Fibroblast of upper back skin (primary cell): Measurements from ENCODE around the gene SLC22A13.
A peak's percentile ranks its signal among the peaks of the same experiment; 100 is the strongest.
"Not testable (repeated sequence)": the region's sequence is repeated elsewhere in the genome, so short reads cannot be mapped to it uniquely, and the experiment has no call there.

Experiments
- DNase-seq: peaks from one replicate; pipeline ENCODE4 v3.0.0-alpha.2; 2013

Gene SLC22A13

DNA sequence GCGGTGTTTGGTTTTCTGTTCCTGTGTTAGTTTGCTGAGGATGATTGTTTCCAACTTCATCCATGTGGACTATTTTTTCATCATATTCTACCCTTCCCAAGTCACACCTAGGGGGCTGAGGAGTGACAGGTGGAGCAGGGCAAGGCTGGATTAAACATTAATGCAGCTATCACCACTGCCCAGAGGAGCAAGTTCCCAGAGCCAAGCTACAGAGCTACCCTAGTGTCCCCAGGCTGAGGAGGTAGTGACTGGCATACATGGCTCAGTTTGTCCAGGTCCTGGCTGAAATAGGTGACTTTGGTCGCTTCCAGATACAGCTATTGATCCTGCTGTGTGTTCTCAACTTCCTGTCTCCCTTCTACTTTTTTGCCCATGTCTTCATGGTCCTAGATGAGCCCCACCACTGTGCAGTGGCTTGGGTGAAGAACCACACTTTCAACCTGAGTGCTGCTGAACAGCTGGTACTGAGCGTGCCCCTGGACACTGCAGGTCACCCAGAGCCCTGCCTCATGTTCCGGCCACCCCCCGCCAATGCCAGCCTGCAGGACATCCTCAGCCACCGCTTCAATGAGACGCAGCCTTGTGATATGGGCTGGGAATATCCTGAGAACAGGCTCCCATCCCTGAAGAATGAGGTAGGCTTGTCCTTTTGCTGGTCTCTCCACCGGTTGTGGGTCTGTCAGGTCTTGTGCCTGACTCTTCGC, at the start of gene SLC22A13:
Gene SLC22A13, plus strand, starts transcription at position 209 of the 704 bp plus-strand sequence. Its CDS starts 49 bp downstream, at position 258.
- no peak for DNase-seq

- DNase-seq: no peak
Observed at GRCh38 chr3:38219609-38220197, 45.9 kb upstream of the SLC22A13 start.

DNA sequence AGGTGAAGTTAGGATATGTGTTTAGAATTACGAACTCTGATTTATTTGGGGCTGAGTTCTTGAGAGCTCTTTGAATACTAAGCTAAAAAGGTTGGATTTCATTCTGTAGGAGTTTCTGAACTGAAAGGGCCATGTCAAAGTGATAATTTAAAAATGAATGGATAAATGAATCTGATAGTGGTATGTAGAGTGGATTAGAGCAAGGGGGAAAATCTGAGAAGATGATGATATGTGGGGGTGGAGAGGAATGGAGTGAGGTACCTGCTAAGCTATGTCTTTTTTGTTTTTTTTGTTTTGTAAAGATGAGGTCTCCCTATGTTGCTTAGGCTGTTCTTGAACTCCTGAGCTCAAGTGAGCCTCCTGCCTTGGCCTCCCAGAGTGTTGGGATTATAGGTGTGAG, 44.6 kb upstream of the SLC22A13 start:
- no peak for DNase-seq

DNA sequence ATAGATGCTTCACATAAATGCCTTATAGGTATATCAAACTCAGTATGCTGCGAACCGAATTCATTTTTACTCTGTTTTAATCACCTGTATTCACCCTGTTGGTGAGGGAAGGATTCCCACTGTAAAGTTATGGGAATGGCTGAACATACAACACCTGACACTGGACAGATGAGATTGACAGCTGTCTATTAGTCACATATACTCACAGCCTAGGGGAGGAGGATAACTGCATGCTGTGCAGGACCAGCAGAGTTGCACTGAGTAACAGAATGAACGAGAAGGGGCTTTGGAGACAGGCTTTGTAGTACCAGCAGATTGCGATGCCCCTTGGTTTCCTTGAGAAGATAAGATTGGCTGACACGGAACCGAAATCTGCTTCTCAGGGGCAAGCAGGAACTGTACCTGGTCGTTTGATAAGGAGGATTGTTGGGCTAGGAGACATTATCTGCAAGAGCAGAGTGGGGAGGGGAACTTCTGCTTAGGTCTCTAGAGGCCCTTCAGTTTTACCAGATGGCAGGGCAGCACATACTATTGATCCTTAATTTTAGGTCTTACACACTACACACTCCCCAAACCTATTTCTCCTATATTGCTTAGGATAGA, 43.5 kb upstream of the SLC22A13 start:
- DNase-seq: no peak

DNA sequence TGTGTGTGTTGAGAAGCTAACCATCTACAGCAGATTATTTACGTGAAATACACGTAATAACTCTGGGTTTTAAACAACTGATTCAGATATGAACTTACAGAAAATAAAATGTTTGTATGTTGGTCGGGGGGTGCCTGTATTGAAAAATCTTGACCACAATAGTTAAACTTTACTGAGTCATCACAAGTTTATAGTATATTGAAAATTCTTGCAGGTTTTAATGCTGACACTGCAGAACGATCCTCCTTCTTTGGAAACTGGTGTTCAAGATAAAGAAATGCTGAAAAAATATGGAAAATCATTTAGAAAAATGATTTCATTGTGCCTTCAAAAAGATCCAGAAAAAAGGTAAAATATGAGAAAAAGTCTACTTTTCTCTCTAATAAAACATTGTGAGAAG, 41.3 kb upstream of the SLC22A13 start:
- DNase-seq: peak; percentile 9

GRCh38 chr3:38226273-38226672, 39.3 kb upstream of the SLC22A13 start:
- DNase-seq: peak; percentile 37

DNA sequence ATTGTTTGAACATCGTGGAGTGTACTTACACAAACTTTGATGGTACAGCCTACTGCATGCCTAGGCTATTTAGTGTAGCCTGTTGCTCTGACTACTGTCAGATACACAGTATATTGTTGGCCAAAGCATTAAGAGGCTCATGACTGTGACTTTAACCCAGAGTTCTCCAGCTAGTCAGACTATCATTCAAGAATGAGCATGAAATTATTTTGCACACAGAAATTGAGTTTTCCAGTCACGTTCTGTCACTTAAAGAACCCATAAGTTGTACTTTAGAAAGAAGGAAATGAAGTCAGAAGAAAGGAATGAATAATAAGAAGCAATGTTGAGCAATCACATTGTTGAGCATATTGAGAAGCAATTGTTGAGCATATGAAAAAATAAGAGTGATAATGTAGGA, 37.6 kb upstream of the SLC22A13 start:
- DNase-seq: peak; percentile 70

DNA sequence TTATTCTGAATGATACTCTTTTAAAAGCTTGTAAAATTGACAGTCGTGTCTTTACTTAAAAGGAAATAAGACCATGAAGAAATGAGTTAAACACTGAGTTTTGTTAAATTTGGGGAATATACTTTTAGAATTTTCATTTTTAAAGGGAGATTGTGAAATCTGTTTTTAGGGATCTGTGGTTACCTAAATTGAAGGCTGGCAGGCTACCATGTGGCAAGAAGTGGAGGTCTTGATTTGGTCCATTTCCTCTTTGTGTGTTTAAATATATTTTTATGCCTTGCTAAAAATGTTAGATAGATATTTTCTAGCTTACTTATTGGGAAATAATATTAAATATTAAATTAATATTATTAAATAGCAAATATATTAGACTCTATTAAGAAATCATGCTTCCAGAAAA, 36.6 kb upstream of the SLC22A13 start:
- peak; percentile 16 for DNase-seq

- DNase-seq: no peak
Observed at GRCh38 chr3:38232701-38233100, 32.9 kb upstream of the SLC22A13 start.

DNA sequence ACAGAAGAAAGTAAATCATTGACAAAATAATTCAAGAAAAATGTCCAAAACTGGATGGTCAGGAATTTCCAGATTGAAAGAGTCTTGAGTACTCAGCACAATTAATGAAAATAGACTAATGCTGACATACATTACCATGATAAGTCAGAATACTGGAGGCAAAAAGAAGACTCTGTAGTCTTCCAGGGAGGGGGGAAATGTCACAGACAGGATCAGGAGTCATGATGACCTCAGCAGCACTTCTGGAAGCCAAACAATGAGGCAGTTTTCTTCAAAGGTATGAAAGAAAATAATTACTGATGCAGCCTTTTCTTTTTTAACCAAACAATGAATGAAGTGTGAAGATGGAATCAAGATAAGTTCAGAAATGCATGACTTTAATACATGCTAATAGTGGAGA, 30.1 kb upstream of the SLC22A13 start:
- DNase-seq: no peak

GRCh38 chr3:38238416-38239008, 27.1 kb upstream of the SLC22A13 start:
- DNase-seq: no peak

GRCh38 chr3:38242812-38243211, 22.8 kb upstream of the SLC22A13 start:
- DNase-seq: not testable (repeated sequence)

DNA sequence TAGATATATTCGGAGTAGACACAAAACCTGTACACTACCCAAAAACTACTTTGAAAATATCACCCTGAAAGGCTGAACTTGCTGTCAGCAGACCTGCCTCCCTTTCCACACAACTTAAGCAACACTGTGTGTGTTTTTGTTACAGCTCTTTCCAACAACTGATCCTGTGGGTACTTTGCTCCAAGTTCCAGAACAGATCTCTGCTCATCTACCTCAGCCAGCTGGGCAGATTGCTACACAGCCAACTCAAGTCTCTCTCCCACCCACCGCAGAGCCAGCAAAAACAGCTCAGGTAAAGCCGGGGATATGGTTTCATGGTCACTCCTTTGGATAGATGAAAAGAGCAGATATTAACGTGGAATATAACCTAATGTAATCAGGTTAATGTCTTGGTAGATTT, 19.7 kb upstream of the SLC22A13 start:
- DNase-seq: no peak

DNA sequence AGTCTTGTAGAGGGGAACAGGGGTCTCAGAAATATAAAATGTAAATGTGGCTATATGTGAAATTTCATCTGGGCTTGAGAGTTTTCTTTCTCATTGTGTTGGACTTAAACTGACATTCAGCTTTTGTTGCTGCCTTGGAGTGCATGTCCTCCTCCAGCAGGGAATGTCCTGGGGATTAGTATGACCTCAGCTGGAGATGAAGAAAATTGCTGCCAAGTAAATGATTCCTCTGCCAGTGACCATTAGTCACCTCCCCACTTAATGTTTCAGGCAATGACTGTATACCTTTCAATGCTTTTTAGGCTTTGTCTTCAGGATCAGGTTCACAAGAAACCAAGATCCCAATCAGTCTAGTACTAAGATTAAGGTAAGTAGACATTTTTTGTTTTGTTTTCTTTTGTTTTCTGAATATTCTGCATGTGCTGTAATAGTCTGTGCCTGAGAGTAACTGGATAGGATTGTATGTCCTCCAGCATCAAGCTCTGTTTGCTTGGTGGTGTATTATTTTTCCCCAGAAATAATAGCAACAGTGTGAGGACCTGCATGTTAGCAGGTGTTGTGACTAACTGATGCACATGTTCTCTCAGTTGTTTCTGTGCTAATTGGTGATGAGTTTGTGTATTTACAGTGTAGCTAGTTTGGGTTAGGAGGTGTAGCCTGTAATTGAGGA, 18.1 kb upstream of the SLC22A13 start:
- DNase-seq: peak; percentile 87

DNA sequence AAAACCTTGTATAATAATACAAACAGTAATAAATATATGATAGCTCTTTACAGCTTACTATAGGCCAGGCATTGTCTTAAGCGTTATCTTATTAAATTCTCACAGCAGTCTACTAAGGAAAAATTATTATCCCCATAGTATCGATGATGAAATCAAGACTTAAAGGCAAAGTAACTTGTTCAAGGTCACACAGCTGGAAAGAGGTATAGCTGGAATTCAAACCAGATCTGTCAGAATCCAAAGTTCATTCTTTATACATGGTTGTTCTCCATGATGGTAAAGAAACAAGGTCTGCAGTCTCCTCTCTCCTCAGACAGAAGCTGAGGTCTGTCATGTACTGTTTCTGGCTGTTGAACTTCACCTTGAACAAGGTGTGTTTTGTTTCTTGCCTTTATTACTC, 15.4 kb upstream of the SLC22A13 start:
- DNase-seq: no peak

- no peak for DNase-seq
Observed at GRCh38 chr3:38251197-38251596, 14.4 kb upstream of the SLC22A13 start.

- DNase-seq: no peak
Observed at GRCh38 chr3:38253704-38254103, 11.9 kb upstream of the SLC22A13 start.

DNA sequence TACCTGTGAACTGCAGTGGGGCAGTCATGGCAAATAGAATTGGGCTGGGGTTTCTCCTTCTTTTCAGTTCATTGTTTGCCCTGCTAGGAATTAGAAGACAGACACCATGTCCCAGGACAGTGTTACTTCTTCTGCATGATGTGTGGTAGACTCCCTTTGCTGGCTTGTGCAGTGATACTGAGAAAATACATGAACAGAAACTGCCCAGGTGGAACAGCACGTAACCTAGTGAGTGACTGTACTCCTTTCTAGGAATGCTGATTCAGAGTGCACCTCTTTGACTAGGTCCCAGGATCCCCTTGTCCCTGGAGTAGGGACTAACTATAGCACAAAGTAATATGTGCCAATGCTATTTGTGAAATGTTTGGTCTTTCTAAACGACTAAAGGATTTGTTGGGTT, 10.7 kb upstream of the SLC22A13 start:
- no peak for DNase-seq

DNA sequence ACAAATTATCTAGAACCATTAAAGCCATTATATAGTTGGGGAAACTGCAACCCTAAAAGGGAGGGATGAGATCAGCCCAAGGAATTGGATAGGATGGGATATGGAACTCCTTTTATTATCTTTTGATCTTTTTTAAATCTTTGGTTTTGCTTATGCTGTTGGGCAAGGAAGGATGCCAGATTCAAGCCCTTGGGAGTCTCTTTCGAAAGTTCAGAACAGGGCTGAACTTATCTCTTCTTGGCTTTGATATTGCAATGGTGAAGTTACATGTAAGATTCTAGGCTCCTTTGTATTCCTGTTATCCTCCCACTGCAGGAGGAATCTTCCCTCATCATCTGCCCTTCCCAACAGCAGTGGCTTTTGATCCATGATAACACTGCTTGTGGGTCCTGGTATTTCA, 10.0 kb upstream of the SLC22A13 start:
- peak; percentile 8 for DNase-seq

GRCh38 chr3:38257583-38257982, 8.0 kb upstream of the SLC22A13 start:
- no peak for DNase-seq

- DNase-seq: no peak
Observed at GRCh38 chr3:38260474-38260873, 5.1 kb upstream of the SLC22A13 start.

DNA sequence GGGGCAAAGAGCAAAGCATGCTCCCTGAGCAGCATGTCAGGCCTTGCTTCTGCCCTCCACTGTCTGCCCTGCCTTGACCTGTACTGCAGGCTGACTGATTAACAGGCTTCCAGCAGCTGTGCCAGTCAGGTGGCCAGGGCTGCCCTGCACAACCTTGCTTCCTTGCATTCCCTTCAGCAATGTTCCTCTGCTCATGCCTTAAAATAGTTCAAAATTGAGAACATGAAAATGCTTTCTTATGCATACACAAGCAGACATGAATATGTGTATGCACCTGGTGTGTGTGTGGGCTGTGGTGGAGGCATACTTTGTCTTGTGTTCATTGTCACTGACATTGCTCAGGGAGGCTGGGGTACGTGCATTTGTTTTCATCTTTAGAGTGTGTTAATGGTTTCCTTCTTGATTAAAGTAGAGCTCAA, 1.2 kb upstream of the SLC22A13 start:
- DNase-seq: no peak

DNA sequence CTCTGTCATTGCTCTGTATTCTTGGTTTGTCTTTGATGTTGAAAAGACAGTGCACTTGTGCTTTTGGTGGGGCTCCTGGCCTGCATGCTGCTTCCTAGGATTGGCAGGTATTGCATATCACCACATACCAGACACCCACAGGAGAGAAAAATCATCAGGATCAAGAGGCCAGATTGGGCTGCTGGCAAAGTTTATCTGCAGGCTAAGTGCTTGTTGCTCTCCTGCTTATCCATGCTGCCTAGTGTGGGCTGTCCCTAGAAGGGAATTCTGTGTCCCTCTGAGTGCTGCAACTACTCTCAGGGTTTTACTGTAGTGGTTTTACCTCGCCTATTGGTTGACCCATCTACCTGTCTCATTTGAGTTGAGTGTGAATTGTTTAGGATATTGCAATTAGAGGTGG, 833 bp upstream of the SLC22A13 start:
- no peak for DNase-seq
